ENCODE data around the gene ACKR4. TPM values are rescaled to one million over a fixed set of nuclear protein-coding genes. Genes with fewer than 3 reads are reported as not detected.
"Not testable (repeated sequence)": the region's sequence is repeated elsewhere in the genome, so short reads cannot be mapped to it uniquely, and the experiment has no call there.

Gene ACKR4
- total RNA-seq, 1 donor from 2014 or later, result 5.2 TPM

DNA sequence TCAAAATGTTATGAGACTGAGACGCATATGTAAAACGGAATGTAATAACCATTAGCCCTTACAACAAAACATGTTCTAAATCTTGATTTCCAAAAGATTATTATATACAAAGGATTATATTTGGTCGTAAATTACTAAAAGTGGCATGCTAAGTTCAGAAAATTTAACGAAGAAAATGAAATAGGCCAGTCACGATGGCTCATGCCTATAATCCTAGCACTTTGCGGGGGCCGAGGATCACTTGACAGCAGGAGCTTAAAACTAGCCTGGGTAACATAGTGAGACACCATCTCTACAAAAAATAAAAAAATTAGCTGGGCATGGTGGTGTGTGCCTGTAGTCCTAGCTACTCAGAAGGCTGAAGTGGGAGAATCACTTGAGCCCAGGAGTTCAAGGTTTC is 33.5 kb downstream of the ACKR4 start:
- no peaks in the 10 kb centered on the region for H3K9me3 ChIP-seq (replicated peaks)
- H3K36me3 ChIP-seq, result peaks cover 38% of the 10 kb centered on the region
- DNase-seq, result no peak
- H3K27me3 ChIP-seq (ENCODE audit: low read depth), result no peaks in the 10 kb centered on the region
- TF ChIP-seq, protein P1, sequence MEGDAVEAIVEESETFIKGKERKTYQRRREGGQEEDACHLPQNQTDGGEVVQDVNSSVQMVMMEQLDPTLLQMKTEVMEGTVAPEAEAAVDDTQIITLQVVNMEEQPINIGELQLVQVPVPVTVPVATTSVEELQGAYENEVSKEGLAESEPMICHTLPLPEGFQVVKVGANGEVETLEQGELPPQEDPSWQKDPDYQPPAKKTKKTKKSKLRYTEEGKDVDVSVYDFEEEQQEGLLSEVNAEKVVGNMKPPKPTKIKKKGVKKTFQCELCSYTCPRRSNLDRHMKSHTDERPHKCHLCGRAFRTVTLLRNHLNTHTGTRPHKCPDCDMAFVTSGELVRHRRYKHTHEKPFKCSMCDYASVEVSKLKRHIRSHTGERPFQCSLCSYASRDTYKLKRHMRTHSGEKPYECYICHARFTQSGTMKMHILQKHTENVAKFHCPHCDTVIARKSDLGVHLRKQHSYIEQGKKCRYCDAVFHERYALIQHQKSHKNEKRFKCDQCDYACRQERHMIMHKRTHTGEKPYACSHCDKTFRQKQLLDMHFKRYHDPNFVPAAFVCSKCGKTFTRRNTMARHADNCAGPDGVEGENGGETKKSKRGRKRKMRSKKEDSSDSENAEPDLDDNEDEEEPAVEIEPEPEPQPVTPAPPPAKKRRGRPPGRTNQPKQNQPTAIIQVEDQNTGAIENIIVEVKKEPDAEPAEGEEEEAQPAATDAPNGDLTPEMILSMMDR (IDR thresholded peaks at IDR 0.05; ENCODE audit: borderline replicate concordance), result no peak
- no peak overlapping the region for H3K27ac ChIP-seq (replicated peaks)
- no peak overlapping the region for H3K4me3 ChIP-seq
- H3K4me1 ChIP-seq, result peaks cover 7% of the 10 kb centered on the region
- intact Hi-C loops (cut with micrococcal nuclease), result no loop called here

DNA sequence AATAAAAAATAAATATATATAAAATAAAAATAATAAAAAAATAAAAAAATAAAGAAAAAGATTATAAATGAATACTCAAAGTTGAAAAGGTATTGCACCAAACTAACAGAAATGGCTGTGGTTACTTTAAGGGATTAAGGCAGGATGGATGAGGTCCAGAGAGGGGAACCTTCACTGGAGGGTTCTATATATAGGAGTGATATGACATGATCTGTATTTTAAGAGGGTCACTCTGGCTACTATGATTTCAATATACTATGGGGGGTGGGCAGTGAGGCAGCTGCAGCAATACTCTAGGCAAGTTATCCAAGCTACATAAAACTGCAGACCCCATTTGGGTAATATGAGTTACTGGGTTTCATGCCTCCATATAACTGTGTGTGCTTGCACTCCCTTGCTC is 38.0 kb downstream of the ACKR4 start:
- Histone ChIP-seq H3K9me3 (replicated peaks) (no peaks in the 10 kb centered on the region), H3K27me3 (ENCODE audit: low read depth) (no peaks in the 10 kb centered on the region), H3K4me3 (no peak overlapping the region), H3K4me1 (peaks cover 9% of the 10 kb centered on the region), H3K36me3 (peaks cover 36% of the 10 kb centered on the region), H3K27ac (replicated peaks) (peak overlapping the region; percentile 27)
- DNase-seq, result no peak
- TF ChIP-seq, protein P1 (IDR thresholded peaks at IDR 0.05; ENCODE audit: borderline replicate concordance), result no peak
- intact Hi-C loops (cut with micrococcal nuclease), result no loop called here

DNA sequence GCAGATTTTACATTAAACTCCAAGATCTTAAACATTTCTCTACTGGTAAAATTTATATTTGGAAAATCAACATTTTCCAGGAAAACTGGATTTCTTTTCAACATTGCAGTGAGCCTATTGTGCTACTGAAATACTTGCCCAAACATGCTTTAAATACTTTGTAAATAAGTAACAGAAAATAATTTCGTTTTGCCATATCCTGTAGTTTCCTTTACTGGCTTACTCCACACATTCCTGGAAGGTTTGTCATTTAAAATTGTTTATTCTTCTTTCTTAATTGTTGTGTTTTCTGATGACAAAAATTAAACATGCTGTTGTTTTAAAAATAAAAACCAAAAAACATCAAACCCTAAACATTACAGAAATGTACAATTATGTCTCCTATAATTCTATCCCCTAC is 40.5 kb downstream of the ACKR4 start:
- DNase-seq, result no peak
- intact Hi-C loops (cut with micrococcal nuclease), result no loop called here
- H3K9me3 ChIP-seq (replicated peaks), result no peaks in the 10 kb centered on the region
- no peak overlapping the region for H3K27ac ChIP-seq (replicated peaks)
- H3K36me3 ChIP-seq, result peaks cover 42% of the 10 kb centered on the region
- no peak overlapping the region for H3K4me3 ChIP-seq
- peaks cover 9% of the 10 kb centered on the region for H3K4me1 ChIP-seq
- TF ChIP-seq, protein P1 (IDR thresholded peaks at IDR 0.05; ENCODE audit: borderline replicate concordance), result no peak
- no peaks in the 10 kb centered on the region for H3K27me3 ChIP-seq (ENCODE audit: low read depth)

DNA sequence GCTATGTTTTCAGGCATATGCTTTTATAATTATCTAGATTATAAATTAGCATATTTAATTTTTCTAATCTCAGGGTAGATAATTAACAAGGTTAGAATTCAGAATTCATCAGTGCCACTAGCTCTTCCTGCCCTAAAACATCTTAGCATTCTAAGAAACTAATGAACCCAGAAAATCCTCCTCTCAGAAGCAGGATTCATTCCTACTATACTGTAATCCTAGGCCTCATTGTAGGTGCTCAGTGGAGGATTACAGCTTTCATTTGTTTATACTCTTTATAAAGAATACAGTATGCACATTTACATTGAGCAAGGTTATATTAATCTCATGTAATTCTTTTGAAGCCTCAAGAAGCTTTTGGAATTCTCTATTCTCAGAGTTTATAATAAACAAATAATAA is 41.6 kb downstream of the ACKR4 start:
- TF ChIP-seq, protein P1 (IDR thresholded peaks at IDR 0.05; ENCODE audit: borderline replicate concordance), result no peak
- Histone ChIP-seq H3K9me3 (replicated peaks) (no peaks in the 10 kb centered on the region), H3K36me3 (peaks cover 42% of the 10 kb centered on the region), H3K4me3 (no peak overlapping the region), H3K4me1 (peaks cover 9% of the 10 kb centered on the region), H3K27ac (replicated peaks) (no peak overlapping the region), H3K27me3 (ENCODE audit: low read depth) (no peaks in the 10 kb centered on the region)
- intact Hi-C loops (cut with micrococcal nuclease), result loop anchor here (2.0 kb wide), 1 partner anchor 102 kb away; no protein-coding TSS in a partner anchor
- no peak for DNase-seq

DNA sequence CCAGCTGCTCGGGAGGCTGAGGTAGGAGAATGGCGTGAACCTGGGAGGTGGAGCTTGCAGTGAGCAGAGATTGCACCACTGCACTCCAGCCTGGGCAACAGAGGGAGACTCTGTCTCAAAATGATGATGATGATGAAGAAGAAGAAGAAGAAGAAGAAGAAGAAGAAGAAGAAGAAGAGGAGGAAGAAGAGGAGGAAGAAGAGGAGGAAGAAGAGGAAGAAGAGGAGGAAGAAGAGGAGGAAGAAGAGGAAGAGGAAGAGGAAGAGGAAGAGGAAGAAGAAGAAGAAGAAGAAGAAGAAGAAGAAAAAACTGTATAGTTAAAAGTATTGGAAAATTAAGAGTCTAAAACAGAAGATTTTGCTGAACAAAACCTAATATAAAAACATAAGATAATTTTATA is 44.4 kb downstream of the ACKR4 start:
- intact Hi-C loops (cut with micrococcal nuclease); H3K4me1 ChIP-seq: not testable (repeated sequence)
- H3K36me3 ChIP-seq, result peaks cover 36% of the 10 kb centered on the region

DNA sequence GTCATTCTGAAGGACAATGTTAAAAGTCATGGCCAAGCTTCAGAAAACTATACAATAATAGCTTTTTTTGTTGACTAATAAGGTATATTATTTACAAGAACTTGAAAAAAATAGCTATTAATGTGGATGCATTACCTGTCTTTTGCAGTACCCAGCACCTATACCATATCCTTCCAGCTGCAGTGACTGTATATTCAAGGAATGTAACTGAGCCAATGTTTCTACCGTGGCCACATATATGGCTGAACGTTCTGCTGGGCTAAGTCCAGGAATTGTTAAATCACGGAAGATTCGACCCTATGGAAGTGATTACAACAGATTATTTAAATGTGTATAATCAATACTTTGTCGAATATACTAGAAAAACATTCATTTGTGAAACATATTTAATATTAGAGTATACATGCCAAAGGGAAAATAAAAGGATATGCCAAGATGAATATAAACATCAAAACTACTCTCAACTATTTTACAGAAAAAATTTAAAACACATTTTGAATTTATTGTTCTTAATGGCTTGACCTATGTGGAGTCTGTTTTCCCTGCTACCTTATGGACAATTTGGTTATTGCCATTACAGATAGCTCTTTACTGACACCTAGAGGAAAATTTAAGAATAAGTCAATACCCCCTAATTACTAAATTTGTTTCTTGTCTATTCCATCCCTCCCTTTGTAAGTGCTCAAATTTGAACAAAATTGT is 44.9 kb downstream of the ACKR4 start:
- Histone ChIP-seq H3K27ac (replicated peaks) (no peak overlapping the region), H3K4me1 (no peaks in the 10 kb centered on the region), H3K27me3 (ENCODE audit: low read depth) (no peaks in the 10 kb centered on the region), H3K4me3 (no peak overlapping the region), H3K36me3 (peaks cover 32% of the 10 kb centered on the region), H3K9me3 (replicated peaks) (no peaks in the 10 kb centered on the region)
- no peak for DNase-seq
- intact Hi-C loops (cut with micrococcal nuclease), result no loop called here
- TF ChIP-seq, protein P1 (IDR thresholded peaks at IDR 0.05; ENCODE audit: borderline replicate concordance), result peak; percentile 91

More for the DNA sequence above, 44.4 kb downstream of the ACKR4 start:
- not testable (repeated sequence) for H3K4me3 ChIP-seq; H3K27me3 ChIP-seq (ENCODE audit: low read depth); DNase-seq; H3K27ac ChIP-seq (replicated peaks); H3K9me3 ChIP-seq (replicated peaks)

Data from left ventricle myocardium inferior (tissue), 1 donor.